ENCODE results near the gene ACTR2. TPM values are rescaled to one million over a fixed set of nuclear protein-coding genes. Genes with fewer than 3 reads are reported as not detected.
A peak's percentile ranks its signal among the peaks of the same experiment; 100 is the strongest.

ACTR2 gene
- total and polyA plus RNA-seq, 2 of the 13 experiments (the other 11 are each of a cell fraction or from before 2014, with no cell fraction given): 51.2 to 100 TPM

GRCh38 chr2:65199891-65200290, 27.7 kb upstream of the ACTR2 start (continued):
- TF ChIP-seq ZFX (CRISPR knock-in tag; IDR thresholded peaks at IDR 0.05; ENCODE audit: low read depth): no peak
- no peak for TF ChIP-seq ZNF382 (CRISPR knock-in tag; IDR thresholded peaks at IDR 0.05; ENCODE audit: borderline replicate concordance)
- no peak for TF ChIP-seq TBL1XR1 (IDR thresholded peaks at IDR 0.05; ENCODE audit: borderline replicate concordance, low read length, partially characterized antibody)
- no peak for TF ChIP-seq SP1 (IDR thresholded peaks at IDR 0.05)
- TF ChIP-seq SP1 (CRISPR knock-in tag; IDR thresholded peaks at IDR 0.05): no peak
- no peak for TF ChIP-seq ZNF615 (CRISPR knock-in tag; IDR thresholded peaks at IDR 0.05; ENCODE audit: borderline replicate concordance)

- Histone ChIP-seq H3K79me2 (ENCODE audit: insufficient read depth, low read length) (no peaks in the 10 kb centered on the region), H3K9me3 (ENCODE audit: low read length) (no peaks in the 10 kb centered on the region), H3K4me2 (ENCODE audit: low read depth, low read length) (no peak overlapping the region), H3K9ac (ENCODE audit: insufficient read depth, low read depth, low read length) (no peak overlapping the region), H3K27ac (ENCODE audit: extremely low read length, insufficient read depth, low read length) (no peak overlapping the region), H2AFZ (ENCODE audit: low read length) (no peak overlapping the region), H3K4me1 (ENCODE audit: insufficient read depth, low read length) (no peaks in the 10 kb centered on the region), H4K20me1 (ENCODE audit: insufficient read depth, low read length) (no peaks in the 10 kb centered on the region), H3K27me3 (ENCODE audit: control insufficient read depth in 1 of 2, insufficient read depth in 2 of 2, low read length in 2 of 2) (no peaks in the 10 kb centered on the region; a peak in 1 of 5 replicates), H3K4me3 (replicated peaks in 1 of 3; ENCODE audit: insufficient read depth in 1 of 3, low read depth in 2 of 3, low read length in 3 of 3) (no peak overlapping the region), H3K36me3 (replicated peaks in 1 of 2; ENCODE audit: control insufficient read depth in 1 of 2, insufficient read depth in 2 of 2, low read length in 2 of 2) (no peaks in the 10 kb centered on the region)
- ATAC-seq (no peak), DNase-seq (ENCODE audit: low spot score) (no peak), FAIRE-seq (no peak)
- in situ Hi-C loops (cut with HindIII; ENCODE audit: extremely low pct_ligation_motif_present, low pct_unique_long_range_greater_than_20kb) (no loop called here), intact Hi-C loops (cut with micrococcal nuclease; ENCODE audit: unreplicated experiment) (no loop called here)
- WGBS (ENCODE audit: low lambda C conversion rate): 87% methylated on average over 20 of the region's 20 CpGs
- TF ChIP-seq CEBPB (IDR thresholded peaks at IDR 0.05; ENCODE audit: borderline replicate concordance, low read depth, low read length) (peak; percentile 79), RBFOX2 (IDR thresholded peaks at IDR 0.05; ENCODE audit: low read depth, low read length) (0 out of 2 replicates have a peak, but pooled peaks have one; percentile 35), ZNF800 (CRISPR knock-in tag; IDR thresholded peaks at IDR 0.05) (no peak)
- POLR2A ChIA-PET: interaction anchor here (0.6 kb wide), 1 partner anchor 67 kb away, joined by 3 read pairs; no protein-coding TSS in a partner anchor
- CTCF ChIA-PET (ENCODE audit: low intra/inter-chr PET ratio, low total read pairs): no interaction called here
- no TSS peak for BruUV-seq (replicated peaks)
Measured at GRCh38 chr2:65204461-65205210, 23.0 kb upstream of the ACTR2 start.

Measured in HepG2 (cell line).